H1 (cell line): ENCODE measurements around the gene LAMA3. TPM values are rescaled to one million over a fixed set of nuclear protein-coding genes. Genes with fewer than 3 reads are reported as not detected.

Experiments
- CTCF ChIA-PET: fragments of 300-600 bp; sonication (Branson Sonifier 250); formaldehyde crosslinking; loops from one replicate; lab custom pipeline; 2021; ENCODE audit not compliant: partially characterized antibody; lab: Charles Lee
- POLR2A ChIA-PET: fragments of 300-600 bp; sonication (Branson Sonifier 250); formaldehyde crosslinking; loops from one replicate; lab custom pipeline; 2021; ENCODE audit warnings: inconsistent platforms; ENCODE audit not compliant: partially characterized antibody; lab: Charles Lee
- DNase-seq, 2 experiments: peaks; one replicate each; pipeline versions ENCODE4 v3.0.0 to v3.0.0-alpha.2; 2010 to 2022; ENCODE audit warnings: low spot score in 2 of 2, low read depth in 1 of 2, mixed read lengths in 1 of 2
- FAIRE-seq: peaks from 2 replicates; lab custom pipeline; 2011; peaks lifted over from hg19 to GRCh38; lab: Jason Lieb, UNC
- H2AFZ ChIP-seq: 2 replicates; pipeline ENCODE4 v1.8.1; 2012; ENCODE audit warnings: low read length, inconsistent platforms
- H2AK5ac ChIP-seq: 2 replicates; pipeline ENCODE4 v1.6.1; 2013; ENCODE audit warnings: low read depth, low read length
- H2BK120ac ChIP-seq: replicated peaks from 2 replicates; pipeline ENCODE3; 2013; ENCODE audit warnings: low read depth, low read length, inconsistent platforms
- H2BK12ac ChIP-seq: 2 replicates; pipeline ENCODE4 v1.6.1; 2013; ENCODE audit warnings: low read depth, low read length
- H2BK15ac ChIP-seq: 2 replicates; pipeline ENCODE4 v1.6.1; 2013; ENCODE audit warnings: low read length
- H2BK20ac ChIP-seq: 2 replicates; pipeline ENCODE4 v1.6.1; 2013; ENCODE audit warnings: low read length
- H2BK5ac ChIP-seq: 2 replicates; pipeline ENCODE4 v1.6.1; 2013; ENCODE audit warnings: low read depth, low read length
- H3K14ac ChIP-seq: 2 replicates; pipeline ENCODE4 v1.6.1; 2013; ENCODE audit warnings: inconsistent platforms; ENCODE audit not compliant: insufficient read length
- H3K18ac ChIP-seq: 2 replicates; pipeline ENCODE4 v1.6.1; 2013; ENCODE audit warnings: low read length; ENCODE audit errors: extremely low read depth
- H3K23ac ChIP-seq: 2 replicates; pipeline ENCODE4 v1.6.1; 2013; ENCODE audit warnings: inconsistent platforms; ENCODE audit not compliant: insufficient read length
- H3K23me2 ChIP-seq: 2 replicates; pipeline ENCODE4 v1.6.1; 2013; ENCODE audit warnings: low read depth, low read length
- H3K27ac ChIP-seq: 2 replicates; pipeline ENCODE4 v1.6.1; 2011; ENCODE audit warnings: low read depth, low read length, inconsistent platforms
- H3K27me3 ChIP-seq, 4 experiments: replicated peaks in 1 of 4; 1 replicate in 1 of 4; 2 replicates in 3 of 4; pipeline versions ENCODE4 v1.6.1 to v1.8.1; 2011 to 2013; ENCODE audit warnings: low read length in 3 of 4, mild to moderate bottlenecking in 3 of 4, inconsistent platforms in 2 of 4, mixed read lengths in 2 of 4, moderate library complexity in 1 of 4; ENCODE audit not compliant: control insufficient read depth in 3 of 4, insufficient read depth in 3 of 4; ENCODE audit errors: extremely low read depth in 1 of 4
- H3K36me3 ChIP-seq, 4 experiments: 2 replicates each; pipeline versions ENCODE4 v1.6.1 to v1.8.1; 2011 to 2013; ENCODE audit warnings: mild to moderate bottlenecking in 4 of 4, low read length in 3 of 4, moderate library complexity in 2 of 4, control low read depth in 1 of 4, inconsistent platforms in 1 of 4; ENCODE audit not compliant: insufficient read depth in 4 of 4, control insufficient read depth in 2 of 4
- H3K4ac ChIP-seq: replicated peaks from 2 replicates; pipeline ENCODE3; 2013; ENCODE audit warnings: low read length, low read depth, mixed read lengths, inconsistent platforms; ENCODE audit not compliant: insufficient read length
- H3K4me1 ChIP-seq, 4 experiments: replicated peaks in 1 of 4; 1 replicate in 1 of 4; 2 replicates in 3 of 4; pipeline versions ENCODE4 v1.6.1 to v1.8.1; 2011 to 2013; ENCODE audit warnings: low read length in 3 of 4, inconsistent platforms in 2 of 4, mixed read lengths in 1 of 4; ENCODE audit not compliant: insufficient read depth in 4 of 4, control insufficient read depth in 3 of 4
- H3K4me2 ChIP-seq, 2 experiments: 2 replicates each; pipeline versions ENCODE4 v1.6.1 to v1.8.1; 2011 to 2013; ENCODE audit warnings: low read depth in 2 of 2, low read length in 2 of 2, control low read depth in 1 of 2, inconsistent platforms in 1 of 2, mild to moderate bottlenecking in 1 of 2; ENCODE audit not compliant: insufficient read depth in 1 of 2
- H3K4me3 ChIP-seq, 4 experiments: fragments of 200-600, 300-600 bp in 1 of 4; sonication (generic), shearing (Covaris generic), sonication (Bioruptor Twin) in 1 of 4; 2 replicates each; pipeline versions ENCODE4 v1.5.1 to v1.8.1; 2011 to 2016; ENCODE audit warnings: low read length in 4 of 4, low read depth in 3 of 4, control low read depth in 2 of 4, inconsistent platforms in 2 of 4, mild to moderate bottlenecking in 2 of 4, mixed read lengths in 1 of 4, moderate library complexity in 1 of 4; ENCODE audit not compliant: insufficient read depth in 2 of 4; ENCODE audit errors: extremely low read depth in 1 of 4
- H3K56ac ChIP-seq: replicated peaks from 2 replicates; pipeline ENCODE3; 2013; ENCODE audit warnings: low read depth, mild to moderate bottlenecking, mixed read lengths, low read length, inconsistent platforms; ENCODE audit not compliant: insufficient read length
- H3K79me1 ChIP-seq: 2 replicates; pipeline ENCODE4 v1.6.1; 2013; ENCODE audit warnings: low read depth, low read length, control low read depth
- H3K79me2 ChIP-seq, 2 experiments: 2 replicates each; pipeline versions ENCODE4 v1.6.1 to v1.8.1; 2012 to 2013; ENCODE audit warnings: low read length in 2 of 2, mild to moderate bottlenecking in 2 of 2, inconsistent platforms in 1 of 2; ENCODE audit not compliant: insufficient read depth in 2 of 2, control insufficient read depth in 1 of 2
- H3K9ac ChIP-seq, 4 experiments: replicated peaks in 1 of 4; 1 replicate in 1 of 4; 2 replicates in 3 of 4; pipeline versions ENCODE4 v1.6.1 to v1.8.1; 2011 to 2013; ENCODE audit warnings: low read depth in 3 of 4, low read length in 3 of 4, control low read depth in 2 of 4, mild to moderate bottlenecking in 2 of 4, moderate library complexity in 2 of 4, inconsistent platforms in 1 of 4; ENCODE audit errors: extremely low read depth in 1 of 4
- H3K9me3 ChIP-seq, 2 experiments: 2 replicates each; pipeline versions ENCODE4 v1.6.1 to v1.8.1; 2012 to 2013; ENCODE audit warnings: mild to moderate bottlenecking in 2 of 2, moderate library complexity in 2 of 2, control low read depth in 1 of 2, inconsistent platforms in 1 of 2, low read depth in 1 of 2, low read length in 1 of 2, mixed read lengths in 1 of 2; ENCODE audit not compliant: insufficient read depth in 2 of 2
- H4K20me1 ChIP-seq, 2 experiments: replicated peaks in 1 of 2; 2 replicates each; pipeline versions ENCODE3 to v1.8.1; 2011 to 2013; ENCODE audit warnings: inconsistent platforms in 2 of 2, low read length in 2 of 2, mild to moderate bottlenecking in 1 of 2; ENCODE audit not compliant: insufficient read depth in 2 of 2, control insufficient read depth in 1 of 2
- H4K5ac ChIP-seq: 2 replicates; pipeline ENCODE4 v1.6.1; 2013; ENCODE audit warnings: low read length, low read depth, mixed read lengths, inconsistent platforms; ENCODE audit not compliant: insufficient read length
- H4K8ac ChIP-seq: 2 replicates; pipeline ENCODE4 v1.8.0; 2013; ENCODE audit warnings: mild to moderate bottlenecking, moderate library complexity, low read length, inconsistent platforms; ENCODE audit not compliant: insufficient read depth; ENCODE audit errors: extremely low read depth
- H4K91ac ChIP-seq: replicated peaks from 2 replicates; pipeline ENCODE3; 2013; ENCODE audit warnings: low read length, mixed read lengths, inconsistent platforms; ENCODE audit not compliant: insufficient read length
- SP4 ChIP-seq: IDR thresholded peaks from 2 replicates; pipeline ENCODE4 v1.6.1; 2012; ENCODE audit warnings: low read length, inconsistent platforms
- WGBS, 2 experiments: shearing (Covaris generic) in 1 of 2; methylation state at CpG; one replicate each; pipeline versions ENCODE4 v1.1.6 to v1.1.7; 2013 to 2015; ENCODE audit warnings: low lambda C conversion rate in 2 of 2, mixed read lengths in 2 of 2, inconsistent platforms in 1 of 2, low coverage in 1 of 2, missing lambda C conversion rate in 1 of 2; ENCODE audit not compliant: insufficient replicate concordance in 2 of 2, insufficient coverage in 1 of 2, insufficient read length in 1 of 2; ENCODE audit errors: extremely low coverage in 1 of 2, missing lambda C conversion rate in 1 of 2; 5-methylcytosine and 5-hydroxymethylcytosine counted together
- polyA plus RNA-seq, 7 experiments: library from polyadenylated mRNA; depleted of rRNA in 3 of 7; stranded (reverse) in 5 of 7; unstranded in 2 of 7; fragments of >200 nt in 5 of 7; fragments of 200-250 nt in 2 of 7; gene quantifications; 1 replicate in 5 of 7; 2 replicates in 1 of 7; 4 replicates in 1 of 7; pipeline versions ENCODE4 v1.2.1 to v1.2.3, GENCODE V29; 2011 to 2013; ENCODE audit warnings: missing spikeins in 2 of 7, mixed read lengths in 2 of 7
- total RNA-seq: library from RNA; stranded (reverse); fragmentation: NEBNext Ultra II Directional; extraction: Animal tissue kit (Norgen Biotek cat#: 25700); gene quantifications from 2 replicates; pipeline ENCODE4 v1.2.1, GENCODE V29; 2021

LAMA3 gene
- total and polyA plus RNA-seq, 2 of the 8 experiments (the other 6 are each of a cell fraction or from before 2014, with no cell fraction given): 0.76 to 5.0 TPM

DNA sequence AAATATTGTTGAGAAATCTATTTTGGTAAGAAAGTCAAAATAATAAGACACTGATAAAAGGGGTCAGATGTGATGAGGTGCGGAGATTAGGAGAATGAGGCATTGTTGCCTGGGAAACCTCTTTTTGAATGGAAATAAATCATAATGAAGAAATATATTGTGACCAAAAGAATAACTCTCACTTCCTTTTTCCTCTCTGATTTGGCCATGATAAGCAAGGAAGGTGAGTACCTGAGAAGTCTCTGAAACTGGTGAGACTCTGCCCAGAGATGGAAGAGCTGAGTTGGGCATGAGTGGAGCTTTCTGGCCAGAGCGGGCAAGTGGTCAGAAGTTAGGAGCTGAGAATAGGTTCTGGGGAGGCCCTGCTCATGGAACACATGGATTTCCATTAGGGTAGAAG lies 11.8 kb downstream of the LAMA3 start:
- Histone ChIP-seq H3K4me1 (no peaks in the 10 kb centered on the region), H3K23me2 (no peaks in the 10 kb centered on the region), H3K79me1 (no peaks in the 10 kb centered on the region), H3K4me3 (no peak overlapping the region), H2BK20ac (no peak overlapping the region), H3K4me2 (no peak overlapping the region), H2BK12ac (no peak overlapping the region), H3K27ac (no peak overlapping the region), H2AFZ (no peak overlapping the region), H2AK5ac (no peak overlapping the region), H3K23ac (no peak overlapping the region), H3K18ac (no peak overlapping the region), H4K91ac (no peak overlapping the region), H3K79me2 (no peaks in the 10 kb centered on the region), H3K4ac (no peak overlapping the region), H3K9ac (no peak overlapping the region), H4K8ac (no peak overlapping the region), H3K9me3 (no peaks in the 10 kb centered on the region), H2BK120ac (no peak overlapping the region), H4K5ac (no peak overlapping the region), H3K36me3 (no peaks in the 10 kb centered on the region), H2BK15ac (no peak overlapping the region), H3K56ac (no peak overlapping the region), H4K20me1 (no peaks in the 10 kb centered on the region), H3K27me3 (no peaks in the 10 kb centered on the region), H3K14ac (no peak overlapping the region), H2BK5ac (no peak overlapping the region)
- no peak for FAIRE-seq
- ChIA-PET CTCF (interaction anchor here (0.9 to 1.0 kb wide), 3 partner anchors 76 to 111 kb away, joined by 3 read pairs; no protein-coding TSS in a partner anchor), POLR2A (interaction anchor here (1.1 kb wide), 1 partner anchor 12 kb away, joined by 3 read pairs; the partner anchor contains the start of gene LAMA3)
- no peak for TF ChIP-seq SP4
- WGBS, 2 experiments: 45% methylated on average over 2 of the region's 2 CpGs; no CpG with 5 or more reads in 1 of the 2 experiments
- DNase-seq: no peak
